Endothelial cell of umbilical vein (primary cell): ENCODE data around the gene UGT1A5. TPM values are rescaled to one million over a fixed set of nuclear protein-coding genes. Genes with fewer than 3 reads are reported as not detected.

Experiments used
- BruUV-seq: library from RNA; stranded (reverse); fragments of 400-500 nt; replicated peaks from 2 replicates; lab custom pipeline; 2021; lab: Mats Ljungman, UMichigan
- CTCF ChIA-PET: fragments of 300-600, 350-600 bp; sonication (Branson Sonifier 250); formaldehyde crosslinking; loops from one replicate; lab custom pipeline; 2021; ENCODE audit warnings: antibody characterized with exemption, inconsistent platforms; lab: Charles Lee
- POLR2A ChIA-PET: fragments of 300-600, 350-600 bp; sonication (Branson Sonifier 250); formaldehyde crosslinking; loops from one replicate; lab custom pipeline; 2021; ENCODE audit warnings: antibody characterized with exemption, inconsistent platforms; lab: Charles Lee
- DNase-seq: peaks from one replicate; pipeline ENCODE4 v3.0.0-alpha.2; 2011; ENCODE audit warnings: low read depth, low spot score
- FAIRE-seq: peaks from 2 replicates; lab custom pipeline; 2011; peaks lifted over from hg19 to GRCh38; lab: Jason Lieb, UNC
- H2AFZ ChIP-seq: 2 replicates; pipeline ENCODE4 v1.6.0; 2012; ENCODE audit warnings: low read depth, low read length, control low read depth, inconsistent platforms
- H3K27ac ChIP-seq: 2 replicates; pipeline ENCODE4 v1.5.1; 2011; ENCODE audit warnings: low read depth, mild to moderate bottlenecking, control low read depth, low read length, moderate library complexity; ENCODE audit not compliant: insufficient read depth
- H3K27me3 ChIP-seq, 2 experiments: 2 replicates each; pipeline versions ENCODE4 v1.6.0 to v1.6.1; 2011; ENCODE audit warnings: low read length in 2 of 2, mixed read lengths in 1 of 2; ENCODE audit not compliant: control insufficient read depth in 2 of 2, insufficient read depth in 2 of 2
- H3K36me3 ChIP-seq, 2 experiments: 2 replicates in 1 of 2; 3 replicates in 1 of 2; pipeline ENCODE4 v1.5.1; 2011; ENCODE audit warnings: low read length in 2 of 2, mild to moderate bottlenecking in 1 of 2, moderate library complexity in 1 of 2; ENCODE audit not compliant: control insufficient read depth in 2 of 2, insufficient read depth in 2 of 2; ENCODE audit errors: extremely low read depth in 1 of 2
- H3K4me1 ChIP-seq: 3 replicates; pipeline ENCODE4 v1.5.1; 2011; ENCODE audit warnings: mild to moderate bottlenecking, low read length; ENCODE audit not compliant: control insufficient read depth, insufficient read depth; ENCODE audit errors: extremely low read depth
- H3K4me2 ChIP-seq: 2 replicates; pipeline ENCODE4 v1.6.1; 2011; ENCODE audit warnings: low read length, control low read depth, mixed read lengths; ENCODE audit not compliant: insufficient read depth
- H3K4me3 ChIP-seq, 3 experiments: fragments of 200-600 bp in 1 of 3; sonication (generic), shearing (Covaris generic) in 1 of 3; replicated peaks in 1 of 3; 2 replicates each; pipeline ENCODE4 v1.5.1; 2011 to 2016; ENCODE audit warnings: control low read depth in 3 of 3, low read length in 3 of 3, mild to moderate bottlenecking in 2 of 3, inconsistent platforms in 1 of 3, low read depth in 1 of 3, moderate library complexity in 1 of 3; ENCODE audit not compliant: insufficient read depth in 1 of 3
- H3K79me2 ChIP-seq: 2 replicates; pipeline ENCODE4 v1.6.0; 2012; ENCODE audit warnings: low read length, inconsistent platforms; ENCODE audit not compliant: control insufficient read depth, insufficient read depth
- H3K9ac ChIP-seq: replicated peaks from 2 replicates; pipeline ENCODE3; 2011; ENCODE audit warnings: low read length, control low read depth; ENCODE audit not compliant: insufficient read depth; ENCODE audit errors: extremely low read depth
- H3K9me1 ChIP-seq: replicated peaks from 3 replicates; pipeline ENCODE4 v1.6.0; 2011; ENCODE audit warnings: mild to moderate bottlenecking, low read length; ENCODE audit not compliant: control insufficient read depth, insufficient read depth; ENCODE audit errors: extremely low read depth
- H3K9me3 ChIP-seq: replicated peaks from 2 replicates; pipeline ENCODE4 v1.5.1; 2012; ENCODE audit warnings: low read length, inconsistent platforms; ENCODE audit not compliant: control insufficient read depth, insufficient read depth
- H4K20me1 ChIP-seq: replicated peaks from 2 replicates; pipeline ENCODE3; 2011; ENCODE audit warnings: mild to moderate bottlenecking, low read length; ENCODE audit not compliant: control insufficient read depth, insufficient read depth; ENCODE audit errors: extremely low read depth
- CTCF ChIP-seq, 2 donors: IDR thresholded peaks; 1 replicate in 1 of 2; 2 replicates in 1 of 2; pipeline ENCODE4 v1.5.1; 2011; ENCODE audit warnings: low read length in 2 of 2, mild to moderate bottlenecking in 2 of 2, moderate library complexity in 2 of 2, control low read depth in 1 of 2, inconsistent platforms in 1 of 2, low read depth in 1 of 2; ENCODE audit not compliant: insufficient read depth in 1 of 2; ENCODE audit errors: extremely low read depth in 1 of 2
- EZH2 ChIP-seq: IDR thresholded peaks from 2 replicates; pipeline ENCODE4 v1.6.1; 2012; ENCODE audit warnings: borderline replicate concordance, low read depth, mild to moderate bottlenecking, moderate library complexity, low read length, inconsistent platforms; ENCODE audit not compliant: severe bottlenecking
- FOS ChIP-seq: IDR thresholded peaks from 2 replicates; pipeline ENCODE4 v1.6.1; 2011; ENCODE audit warnings: mild to moderate bottlenecking, low read length, moderate library complexity, borderline replicate concordance; ENCODE audit not compliant: insufficient read depth
- GATA2 ChIP-seq: IDR thresholded peaks from 2 replicates; pipeline ENCODE4 v1.7.0; 2011; ENCODE audit warnings: low read depth, mild to moderate bottlenecking, moderate library complexity, mixed read lengths, low read length; ENCODE audit not compliant: insufficient read length, insufficient read depth
- JUN ChIP-seq: IDR thresholded peaks from 2 replicates; pipeline ENCODE4 v1.6.1; 2011; ENCODE audit warnings: borderline replicate concordance, low read depth; ENCODE audit not compliant: insufficient read length, insufficient read depth
- MAX ChIP-seq: IDR thresholded peaks from 2 replicates; pipeline ENCODE4 v1.6.1; 2011; ENCODE audit not compliant: insufficient read depth, insufficient read length
- MYC ChIP-seq: IDR thresholded peaks from one replicate; pipeline ENCODE4 v1.6.1; 2011; ENCODE audit warnings: mild to moderate bottlenecking, low read depth, low read length
- POLR2A ChIP-seq: IDR thresholded peaks from 2 replicates; pipeline ENCODE4 v1.6.1; 2012; ENCODE audit warnings: low read depth, mild to moderate bottlenecking, control low read depth, low read length
- POLR2AphosphoS5 ChIP-seq: IDR thresholded peaks from 2 replicates; pipeline ENCODE4 v1.6.1; 2012; ENCODE audit warnings: low read depth, mild to moderate bottlenecking, control low read depth, low read length, moderate library complexity; ENCODE audit not compliant: insufficient read depth
- dilution Hi-C: fragments of 300-500 bp; cut with MboI; formaldehyde crosslinking; loops from one replicate; pipeline ENCODE4 v1.15.0; 2019; ENCODE audit warnings: low sequenced_read_pairs; ENCODE audit not compliant: extremely low pct_ligation_motif_present
- intact Hi-C: fragments of 100-400 bp; cut with micrococcal nuclease; formaldehyde crosslinking; loops from one replicate; pipeline ENCODE4 v1.10.0; 2022
- polyA plus RNA-seq, 4 experiments: library from polyadenylated mRNA; depleted of rRNA in 3 of 4; stranded (reverse) in 3 of 4; unstranded in 1 of 4; fragments of >200 nt; gene quantifications; 2 replicates each; pipeline versions ENCODE4 v1.2.1 to v1.2.3, GENCODE V29; 2011 to 2012; ENCODE audit warnings: missing spikeins in 1 of 4
- total RNA-seq: library from RNA; stranded (reverse); gene quantifications from 2 replicates; pipeline ENCODE4 v1.2.3, GENCODE V29; 2021

UGT1A5 gene
- total and polyA plus RNA-seq, 2 donors (not counting 3 experiments of a cell fraction or from before 2014, with no cell fraction given), result not detected

GRCh38 chr2:233803292-233803911 lies 90.7 kb downstream of the UGT1A5 start:
- POLR2A ChIA-PET, result no interaction called here

More at GRCh38 chr2:233803292-233803911, 90.7 kb downstream of the UGT1A5 start:
- Histone ChIP-seq H2AFZ (no peak overlapping the region), H3K9ac (no peak overlapping the region), H3K27me3 (no peaks in the 10 kb centered on the region), H3K36me3 (no peaks in the 10 kb centered on the region), H4K20me1 (no peaks in the 10 kb centered on the region), H3K9me3 (no peaks in the 10 kb centered on the region), H3K9me1 (no peaks in the 10 kb centered on the region), H3K79me2 (no peaks in the 10 kb centered on the region), H3K27ac (no peak overlapping the region), H3K4me2 (no peak overlapping the region), H3K4me3 (no peak overlapping the region), H3K4me1 (no peaks in the 10 kb centered on the region)
- no TSS peak for BruUV-seq
- FAIRE-seq (no peak), DNase-seq (no peak)
- CTCF ChIA-PET, result no interaction called here
- TF ChIP-seq CTCF (IDR thresholded peaks at IDR 0.05; ENCODE audit: extremely low read depth in 1 of 2, insufficient read depth in 1 of 2, low read depth in 1 of 2, low read length in 2 of 2), result no peak
- no peak for TF ChIP-seq MAX
- TF ChIP-seq EZH2, result no peak
- no peak for TF ChIP-seq POLR2A
- TF ChIP-seq JUN, result no peak
- TF ChIP-seq FOS, result no peak
- TF ChIP-seq POLR2AphosphoS5, result no peak
- no peak for TF ChIP-seq MYC
- no peak for TF ChIP-seq GATA2
- dilution Hi-C loops, result no loop called here
- intact Hi-C loops, result no loop called here
